ENCODE data around the gene PTPRU. TPM values are rescaled to one million over a fixed set of nuclear protein-coding genes. Genes with fewer than 3 reads are reported as not detected.
A peak's percentile ranks its signal among the peaks of the same experiment; 100 is the strongest.

The PTPRU gene
- total and polyA plus RNA-seq, 2 experiments from 2014 or later, result 8.0 to 105 TPM

- DNase-seq (ENCODE audit: low spot score) (no peak), ATAC-seq (no peak)
- Histone ChIP-seq H3K4me3 (no peak overlapping the region), H3K36me3 (ENCODE audit: insufficient read depth) (no peaks in the 10 kb centered on the region), H3K27ac (ENCODE audit: low read depth) (no peak overlapping the region), H3K9me2 (ENCODE audit: insufficient read depth) (no peaks in the 10 kb centered on the region), H3F3A (replicated peaks; ENCODE audit: low read depth) (no peaks in the 10 kb centered on the region), H3K4me1 (ENCODE audit: insufficient read depth) (peaks cover 29% of the 10 kb centered on the region), H3K79me2 (replicated peaks; ENCODE audit: insufficient read depth) (no peaks in the 10 kb centered on the region), H3K4me2 (no peak overlapping the region), H4K20me1 (replicated peaks; ENCODE audit: insufficient read depth) (no peaks in the 10 kb centered on the region), H2AFZ (no peak overlapping the region), H3K27me3 (ENCODE audit: insufficient read depth) (no peaks in the 10 kb centered on the region)
- peaks cover 12% of the 10 kb centered on the region for H3K27me3 Mint-ChIP-seq (ENCODE audit: insufficient read depth, low read depth, poor library complexity)
- no peak overlapping the region for H3K4me3 Mint-ChIP-seq
- peaks cover 37% of the 10 kb centered on the region for H3K4me1 Mint-ChIP-seq
- no peaks in the 10 kb centered on the region; the same call in 2 of the 3 replicates for H3K9me3 Mint-ChIP-seq
- TF ChIP-seq CTCF (conservative IDR thresholded peaks at IDR 0.05; ENCODE audit: low read depth in 2 of 2), result no peak
- no peak for TF ChIP-seq REST (IDR thresholded peaks at IDR 0.05; ENCODE audit: unreplicated experiment)
- no peak for TF ChIP-seq STAT1 (IDR thresholded peaks at IDR 0.05; ENCODE audit: unreplicated experiment)
- no peak for TF ChIP-seq JUNB (IDR thresholded peaks at IDR 0.05; ENCODE audit: unreplicated experiment)
- TF ChIP-seq ETS1 (IDR thresholded peaks at IDR 0.05), result no peak
- no peak for TF ChIP-seq ZNF114 (CRISPR knock-in tag; IDR thresholded peaks at IDR 0.05)
- no peak for TF ChIP-seq ZNF331 (CRISPR knock-in tag; IDR thresholded peaks at IDR 0.05; ENCODE audit: low read depth)
- no peak for TF ChIP-seq NANOG (IDR thresholded peaks at IDR 0.05; ENCODE audit: borderline replicate concordance)
- H3K36me3 Mint-ChIP-seq (ENCODE audit: low read depth), result no peaks in the 10 kb centered on the region; the same call in 2 of the 3 replicates
- H3K27ac Mint-ChIP-seq, result peak overlapping the region; percentile 76
Observed at GRCh38 chr1:29247571-29248273, 11.4 kb downstream of the PTPRU start.

- ATAC-seq, result no peak
- H3K4me1 Mint-ChIP-seq, result peaks cover 37% of the 10 kb centered on the region
- H3K9me2 ChIP-seq (ENCODE audit: insufficient read depth), result no peaks in the 10 kb centered on the region
- no peaks in the 10 kb centered on the region for H3K27me3 ChIP-seq (ENCODE audit: insufficient read depth)
- no peaks in the 10 kb centered on the region for H4K20me1 ChIP-seq (replicated peaks; ENCODE audit: insufficient read depth)
- H3K4me3 Mint-ChIP-seq, result 0 out of 3 replicates have a peak overlapping the region, but pooled peaks have one; percentile 9
- no peaks in the 10 kb centered on the region; the same call in 2 of the 3 replicates for H3K36me3 Mint-ChIP-seq (ENCODE audit: low read depth)
- DNase-seq (ENCODE audit: low spot score), result no peak
- no peak overlapping the region for H2AFZ ChIP-seq
- peaks cover 29% of the 10 kb centered on the region for H3K4me1 ChIP-seq (ENCODE audit: insufficient read depth)
- H3K27ac Mint-ChIP-seq, result peak overlapping the region; percentile 88
- H3K4me3 ChIP-seq, result no peak overlapping the region
- no peaks in the 10 kb centered on the region; the same call in 2 of the 3 replicates for H3K9me3 Mint-ChIP-seq
- no peaks in the 10 kb centered on the region for H3K79me2 ChIP-seq (replicated peaks; ENCODE audit: insufficient read depth)
- H3K27ac ChIP-seq (ENCODE audit: low read depth), result no peak overlapping the region
- no peaks in the 10 kb centered on the region for H3K36me3 ChIP-seq (ENCODE audit: insufficient read depth)
- peak overlapping the region; percentile 38; the same call in 1 of the 2 replicates for H3K4me2 ChIP-seq
- H3K27me3 Mint-ChIP-seq (ENCODE audit: insufficient read depth, low read depth, poor library complexity), result peaks cover 14% of the 10 kb centered on the region
- no peaks in the 10 kb centered on the region for H3F3A ChIP-seq (replicated peaks; ENCODE audit: low read depth)
- no peak for TF ChIP-seq CREB1 (CRISPR knock-in tag; IDR thresholded peaks at IDR 0.05; ENCODE audit: low read depth)
- TF ChIP-seq STAT1 (IDR thresholded peaks at IDR 0.05; ENCODE audit: unreplicated experiment), result no peak
- no peak for TF ChIP-seq EZH2 (IDR thresholded peaks at IDR 0.05; ENCODE audit: low read depth, unreplicated experiment)
- TF ChIP-seq ZNF114 (CRISPR knock-in tag; IDR thresholded peaks at IDR 0.05), result no peak
- no peak for TF ChIP-seq ETS1 (IDR thresholded peaks at IDR 0.05)
- no peak for TF ChIP-seq POLR2AphosphoS5 (IDR thresholded peaks at IDR 0.05; ENCODE audit: low read depth)
- no peak for TF ChIP-seq NANOG (IDR thresholded peaks at IDR 0.05; ENCODE audit: borderline replicate concordance)
- TF ChIP-seq ZNF331 (CRISPR knock-in tag; IDR thresholded peaks at IDR 0.05; ENCODE audit: low read depth), result no peak
- TF ChIP-seq EZH2phosphoT487 (IDR thresholded peaks at IDR 0.05; ENCODE audit: unreplicated experiment), result no peak
- no peak for TF ChIP-seq CTCF (conservative IDR thresholded peaks at IDR 0.05; ENCODE audit: low read depth in 2 of 2)
Observed at GRCh38 chr1:29248409-29248808, 12.1 kb downstream of the PTPRU start.

Measured in GM23338 (cell line).